ENCODE measurements around the gene MLN.

The MLN gene

GRCh38 chr6:33750244-33750991 lies 53.4 kb downstream of the MLN start:
- DNase-seq: no peak

GRCh38 chr6:33749401-33749800 lies 54.4 kb downstream of the MLN start:
- no peak for DNase-seq

GRCh38 chr6:33748841-33749240 lies 55.0 kb downstream of the MLN start:
- no peak for DNase-seq

GRCh38 chr6:33747823-33748222 lies 56.0 kb downstream of the MLN start:
- no peak for DNase-seq

- DNase-seq: no peak
Observed at GRCh38 chr6:33746651-33747100, 57.1 kb downstream of the MLN start, which contains the start of gene IP6K3. TSS of gene IP6K3 (minus strand) at chr6:33746905. CDS start at chr6:33735476, 11,429 bp downstream.

GRCh38 chr6:33746036-33746600 lies 57.7 kb downstream of the MLN start:
- no peak for DNase-seq

GRCh38 chr6:33745548-33745947 lies 58.3 kb downstream of the MLN start:
- DNase-seq: no peak

GRCh38 chr6:33744895-33745546 lies 58.8 kb downstream of the MLN start:
- no peak for DNase-seq
